HG03097 (cell line): ENCODE measurements around the gene CIT.
A peak's percentile ranks its signal among the peaks of the same experiment; 100 is the strongest.
"Not testable (repeated sequence)": the region's sequence is repeated elsewhere in the genome, so short reads cannot be mapped to it uniquely, and the experiment has no call there.

ENCODE experiments used
- ATAC-seq: cut with Tn5 transposase; IDR thresholded peaks from one replicate; pipeline ENCODE4 v1.9.1; 2021; ENCODE audit not compliant: unreplicated experiment, low FRiP score

Gene CIT, protein sequence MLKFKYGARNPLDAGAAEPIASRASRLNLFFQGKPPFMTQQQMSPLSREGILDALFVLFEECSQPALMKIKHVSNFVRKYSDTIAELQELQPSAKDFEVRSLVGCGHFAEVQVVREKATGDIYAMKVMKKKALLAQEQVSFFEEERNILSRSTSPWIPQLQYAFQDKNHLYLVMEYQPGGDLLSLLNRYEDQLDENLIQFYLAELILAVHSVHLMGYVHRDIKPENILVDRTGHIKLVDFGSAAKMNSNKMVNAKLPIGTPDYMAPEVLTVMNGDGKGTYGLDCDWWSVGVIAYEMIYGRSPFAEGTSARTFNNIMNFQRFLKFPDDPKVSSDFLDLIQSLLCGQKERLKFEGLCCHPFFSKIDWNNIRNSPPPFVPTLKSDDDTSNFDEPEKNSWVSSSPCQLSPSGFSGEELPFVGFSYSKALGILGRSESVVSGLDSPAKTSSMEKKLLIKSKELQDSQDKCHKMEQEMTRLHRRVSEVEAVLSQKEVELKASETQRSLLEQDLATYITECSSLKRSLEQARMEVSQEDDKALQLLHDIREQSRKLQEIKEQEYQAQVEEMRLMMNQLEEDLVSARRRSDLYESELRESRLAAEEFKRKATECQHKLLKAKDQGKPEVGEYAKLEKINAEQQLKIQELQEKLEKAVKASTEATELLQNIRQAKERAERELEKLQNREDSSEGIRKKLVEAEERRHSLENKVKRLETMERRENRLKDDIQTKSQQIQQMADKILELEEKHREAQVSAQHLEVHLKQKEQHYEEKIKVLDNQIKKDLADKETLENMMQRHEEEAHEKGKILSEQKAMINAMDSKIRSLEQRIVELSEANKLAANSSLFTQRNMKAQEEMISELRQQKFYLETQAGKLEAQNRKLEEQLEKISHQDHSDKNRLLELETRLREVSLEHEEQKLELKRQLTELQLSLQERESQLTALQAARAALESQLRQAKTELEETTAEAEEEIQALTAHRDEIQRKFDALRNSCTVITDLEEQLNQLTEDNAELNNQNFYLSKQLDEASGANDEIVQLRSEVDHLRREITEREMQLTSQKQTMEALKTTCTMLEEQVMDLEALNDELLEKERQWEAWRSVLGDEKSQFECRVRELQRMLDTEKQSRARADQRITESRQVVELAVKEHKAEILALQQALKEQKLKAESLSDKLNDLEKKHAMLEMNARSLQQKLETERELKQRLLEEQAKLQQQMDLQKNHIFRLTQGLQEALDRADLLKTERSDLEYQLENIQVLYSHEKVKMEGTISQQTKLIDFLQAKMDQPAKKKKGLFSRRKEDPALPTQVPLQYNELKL (N-terminal part only)

DNA sequence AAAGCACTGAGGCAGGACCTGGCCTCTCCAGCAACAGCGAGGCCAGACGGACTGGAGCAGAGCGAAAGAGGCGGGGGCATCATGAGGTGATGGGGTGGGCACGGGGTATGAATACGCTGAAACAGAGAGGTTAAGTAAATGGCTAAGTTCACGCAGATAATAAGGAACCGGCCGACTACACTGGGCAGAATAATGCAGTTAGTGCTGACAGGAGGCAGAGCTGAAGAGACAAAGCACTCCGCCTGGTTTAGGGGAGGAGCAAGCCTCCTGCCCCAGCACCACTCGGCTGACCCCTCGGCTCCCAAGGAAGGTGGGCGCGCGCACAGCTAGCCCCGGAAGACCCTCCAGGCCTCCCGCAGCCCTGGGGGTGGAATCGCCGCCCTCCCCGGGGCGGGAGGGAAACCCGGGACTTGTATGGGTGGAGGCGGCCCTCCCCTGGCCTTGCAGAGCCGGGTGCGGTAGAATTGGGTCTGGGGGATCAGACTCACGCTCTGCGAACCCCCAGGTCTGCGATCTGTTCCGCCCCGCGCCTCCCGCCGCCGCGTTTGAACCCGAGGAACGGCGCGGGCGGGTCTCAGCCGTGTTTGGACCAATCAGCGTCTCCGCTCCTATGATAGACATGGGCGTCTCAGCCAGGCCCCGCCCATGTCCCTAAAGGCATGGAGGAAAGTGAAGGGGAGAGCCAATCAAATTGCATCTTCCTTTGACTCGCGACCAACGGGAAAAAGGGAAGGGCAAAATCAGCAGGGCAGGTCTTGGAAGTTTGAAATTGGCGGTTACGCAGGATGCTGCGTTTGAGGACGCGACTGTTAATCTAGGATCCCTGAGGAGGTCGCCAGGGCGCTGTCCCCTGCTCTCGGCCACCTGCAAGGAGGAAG lies at the start of gene CIT:
TSS of gene CIT (minus strand) at position 560 of the 878 bp plus-strand sequence. CDS start 1,152 bp downstream, outside the sequence.
- ATAC-seq: peak; percentile 98

DNA sequence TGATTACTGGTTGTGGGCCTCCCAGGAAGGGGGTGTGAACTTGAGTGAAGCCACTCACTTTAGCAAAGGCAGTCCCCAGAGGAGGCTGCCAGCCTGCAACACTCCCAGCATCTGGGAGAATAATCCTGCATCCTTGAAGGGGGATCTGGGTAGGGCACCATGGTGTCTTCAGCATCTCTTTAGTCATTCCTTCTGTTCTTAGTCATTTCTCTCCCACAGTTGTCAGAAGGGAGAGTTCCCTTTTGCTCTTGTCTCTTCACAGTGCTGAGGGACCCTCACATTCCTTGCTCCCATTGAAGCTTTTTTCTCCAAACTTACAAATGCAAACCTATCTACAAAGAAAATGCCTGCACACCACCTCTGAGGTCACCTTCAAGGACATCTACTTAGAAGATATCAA lies 48.1 kb upstream of the CIT start:
- no peak for ATAC-seq

DNA sequence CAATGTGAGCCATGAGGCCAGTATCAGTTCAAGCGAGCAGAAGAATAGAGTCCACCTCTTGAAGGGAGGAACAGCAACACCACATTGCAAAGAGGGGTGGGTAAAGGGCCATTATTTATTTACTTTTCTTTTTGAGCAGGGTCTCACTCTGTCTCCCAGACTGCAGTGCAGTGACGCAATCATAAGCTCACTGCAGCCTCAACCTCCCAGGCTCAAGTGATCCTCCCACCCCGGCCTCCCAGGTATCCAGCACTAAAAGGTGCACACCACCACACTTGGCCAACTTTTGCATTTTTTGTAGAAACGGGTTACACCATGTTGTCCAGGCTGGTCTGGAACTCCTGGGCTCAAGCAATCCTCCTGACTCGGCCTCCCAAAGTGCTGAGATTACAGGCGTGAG lies 42.9 kb upstream of the CIT start:
- no peak for ATAC-seq

DNA sequence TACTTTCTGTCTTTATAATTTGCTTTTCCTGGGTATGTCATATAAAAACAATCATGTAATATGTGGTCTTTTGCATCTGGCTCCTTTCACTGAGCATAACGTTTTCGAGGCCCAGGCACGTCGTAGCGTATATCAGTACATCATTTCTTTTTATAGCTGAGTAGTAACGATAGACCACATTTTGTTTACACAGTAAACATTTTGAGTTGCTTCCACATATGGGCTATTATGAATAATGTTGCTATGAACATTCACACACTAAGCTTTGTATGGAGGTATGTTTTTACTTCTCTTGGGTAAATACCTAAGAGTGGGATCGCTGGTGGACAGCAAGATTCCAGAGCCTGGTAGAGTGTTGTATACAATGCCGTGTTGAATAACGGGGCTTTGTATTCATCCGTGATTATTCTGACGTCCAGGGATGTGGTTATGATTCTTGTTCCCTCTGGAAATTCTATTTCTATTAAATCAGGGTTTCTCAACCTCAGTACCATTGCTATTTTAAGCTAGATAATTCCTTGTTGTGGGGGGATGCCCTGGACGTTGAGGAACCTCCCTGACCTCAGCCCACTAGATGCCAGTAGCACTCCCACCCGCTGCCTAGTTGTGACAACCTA lies 38.9 kb upstream of the CIT start:
- ATAC-seq: no peak

DNA sequence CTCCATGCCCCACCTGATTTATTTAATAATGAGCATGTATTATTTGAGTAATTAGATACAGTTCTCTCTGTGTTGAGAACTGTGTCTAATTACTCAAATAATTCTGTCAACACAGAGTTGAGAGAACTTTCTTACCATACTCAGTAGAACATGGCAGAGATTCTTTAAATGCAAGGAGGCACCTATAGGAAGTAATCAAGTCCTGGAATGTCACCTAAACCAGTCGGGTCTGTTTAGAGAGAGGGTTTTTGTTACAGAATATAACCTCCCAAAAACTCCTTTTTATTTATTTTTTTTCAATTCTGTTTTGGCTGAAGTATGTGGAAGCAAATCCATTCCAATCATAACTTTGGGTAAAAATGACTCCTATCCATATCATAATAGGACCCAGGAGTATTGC lies 37.5 kb upstream of the CIT start:
- ATAC-seq: no peak

DNA sequence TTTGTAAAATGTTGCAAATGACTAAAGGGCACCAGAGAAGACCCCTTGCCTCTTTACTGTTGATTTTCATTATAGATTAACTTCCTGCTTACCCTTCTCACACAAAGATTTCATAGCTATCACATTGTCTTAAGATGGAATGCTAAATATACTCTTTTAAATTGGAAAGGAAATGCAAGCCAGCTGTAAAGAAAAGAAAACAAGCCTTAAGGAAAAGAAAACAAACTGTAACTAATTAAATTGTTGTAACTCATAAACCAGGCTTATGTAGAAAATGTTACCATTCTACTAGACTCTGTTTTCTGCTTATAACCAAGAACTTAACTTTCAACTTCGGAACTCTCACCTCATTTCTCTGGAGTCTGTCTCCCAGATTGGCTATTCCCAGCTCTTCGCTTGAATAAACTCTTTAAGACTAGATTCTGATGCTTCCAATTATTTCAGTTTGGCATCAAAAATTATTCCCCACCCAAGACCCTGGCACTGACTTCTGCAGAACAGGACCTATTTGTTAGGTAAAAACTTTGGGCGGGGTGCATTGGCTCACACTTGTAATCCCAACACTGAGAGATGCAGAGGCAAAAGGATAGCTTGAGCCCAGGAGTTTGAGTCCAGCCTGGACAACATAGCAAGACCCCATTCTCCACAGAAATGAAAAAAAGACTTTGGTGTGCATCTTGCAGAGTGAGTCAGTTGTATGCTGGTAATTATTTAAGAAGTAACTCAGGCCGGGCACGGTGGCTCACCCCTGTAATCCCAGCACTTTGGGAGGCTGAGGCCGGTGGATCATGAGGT lies 36.6 kb upstream of the CIT start:
- ATAC-seq: no peak

DNA sequence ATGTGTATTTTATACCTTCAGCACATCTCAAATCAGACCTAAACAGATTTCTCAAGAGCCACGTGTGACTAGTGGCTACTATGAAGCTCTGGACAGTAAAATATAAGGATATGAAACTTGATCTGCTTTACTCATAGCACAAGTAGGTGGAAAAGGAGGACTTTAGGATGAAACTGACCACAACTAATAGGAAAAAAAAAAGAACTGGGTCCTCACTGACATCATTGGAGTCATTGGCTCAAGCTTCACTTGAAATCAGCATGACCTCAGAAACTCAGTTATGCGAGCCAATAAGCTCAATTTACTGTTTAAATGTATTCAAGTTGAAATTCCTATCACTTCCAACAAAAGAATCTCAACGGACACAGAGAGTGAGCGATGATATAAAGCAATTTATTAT lies 34.1 kb upstream of the CIT start:
- no peak for ATAC-seq

DNA sequence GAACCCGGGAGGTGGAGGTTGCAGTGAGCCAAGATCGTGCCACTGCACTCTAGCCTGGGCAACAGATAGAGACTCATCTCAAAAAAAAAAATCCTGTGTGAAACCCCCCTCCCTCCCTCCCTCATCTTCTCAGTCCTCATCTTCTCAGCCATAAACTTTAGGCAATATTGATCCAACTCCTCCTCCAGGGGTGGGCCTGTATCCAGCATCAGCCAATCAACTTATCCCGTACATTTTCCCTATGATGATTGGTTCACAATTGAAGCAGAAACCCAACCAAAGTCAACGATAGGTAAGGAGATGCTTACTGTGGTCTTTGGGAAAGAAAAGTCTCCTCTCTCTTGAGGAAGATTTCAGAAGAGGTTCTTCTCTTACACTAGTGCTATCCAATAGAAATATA lies 33.5 kb upstream of the CIT start:
- ATAC-seq: no peak

DNA sequence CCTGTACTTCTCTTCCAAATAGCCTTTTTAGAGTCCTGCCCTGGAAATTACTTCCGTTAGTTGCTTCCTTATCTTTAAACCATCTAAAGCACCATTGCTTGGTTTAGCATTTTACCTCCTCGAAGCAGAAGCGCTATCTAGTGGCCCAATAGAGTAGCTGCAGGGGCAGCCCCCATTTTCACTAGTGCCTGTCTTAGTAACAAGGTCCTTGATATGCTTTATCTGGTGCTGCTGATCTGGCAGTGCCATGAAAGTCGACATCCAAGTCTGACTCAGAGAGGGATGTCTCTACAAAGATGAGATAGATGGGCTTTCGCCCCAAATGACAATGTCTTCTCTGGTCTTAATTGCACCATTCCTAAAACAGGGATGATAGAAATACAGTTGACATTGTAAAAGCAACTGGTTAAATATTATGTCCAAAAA lies 25.0 kb upstream of the CIT start:
- no peak for ATAC-seq

DNA sequence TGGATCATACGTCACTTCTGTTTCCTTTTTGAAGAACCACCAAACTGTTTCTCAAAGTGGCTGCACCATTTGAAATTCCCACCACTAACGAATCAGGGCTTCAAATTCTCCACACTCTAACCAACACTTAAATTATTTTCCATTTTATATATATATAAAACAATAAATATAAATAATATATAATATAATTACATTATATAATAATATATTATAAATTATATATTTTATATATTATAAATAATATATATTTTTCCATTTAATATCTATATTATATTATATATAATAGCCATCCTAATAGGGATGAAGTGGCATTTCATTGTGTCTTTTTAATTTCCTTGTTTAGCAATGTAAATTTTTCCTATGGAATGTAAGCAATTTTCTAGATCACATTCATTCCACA lies 24.6 kb upstream of the CIT start:
- no peak for ATAC-seq

DNA sequence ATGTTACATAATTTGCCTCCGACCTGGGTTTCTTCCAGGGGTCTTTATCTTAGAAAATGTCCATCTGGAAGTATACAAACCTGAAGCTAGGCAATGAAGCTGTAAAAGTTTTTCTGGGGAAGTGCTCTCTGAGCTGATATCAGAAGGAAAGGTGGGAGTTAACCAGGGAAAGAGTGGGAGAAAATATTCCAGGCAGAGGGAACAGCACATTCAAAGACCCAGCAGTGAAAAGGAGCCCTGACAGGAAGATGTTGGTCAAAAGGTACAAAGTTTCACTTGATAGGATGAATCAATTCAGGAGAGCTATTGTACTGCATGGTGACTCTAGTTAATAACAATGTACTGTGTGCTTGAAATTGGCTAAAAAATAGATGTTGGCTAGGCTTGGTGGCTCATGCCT lies 17.8 kb upstream of the CIT start:
- no peak for ATAC-seq

DNA sequence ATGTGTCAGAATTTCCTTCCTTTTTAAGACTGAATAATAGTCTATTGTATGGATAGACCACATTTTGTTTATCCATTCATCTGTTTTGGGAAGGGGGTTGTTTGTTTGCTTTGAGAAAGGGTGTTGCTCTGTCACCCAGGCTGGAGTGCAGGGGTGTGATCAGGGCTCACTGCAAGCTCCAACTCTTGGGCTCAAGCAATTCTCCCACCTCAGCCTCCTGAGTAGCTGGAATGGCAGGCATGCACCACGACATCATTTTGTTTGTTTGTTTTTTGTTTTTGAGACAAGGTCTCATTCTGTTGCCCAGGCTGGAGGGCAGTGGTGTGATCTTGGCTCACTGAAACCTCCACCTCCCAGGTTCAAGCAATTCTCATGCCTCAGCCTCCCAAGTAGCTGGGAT lies 15.5 kb upstream of the CIT start:
- not testable (repeated sequence) for ATAC-seq

DNA sequence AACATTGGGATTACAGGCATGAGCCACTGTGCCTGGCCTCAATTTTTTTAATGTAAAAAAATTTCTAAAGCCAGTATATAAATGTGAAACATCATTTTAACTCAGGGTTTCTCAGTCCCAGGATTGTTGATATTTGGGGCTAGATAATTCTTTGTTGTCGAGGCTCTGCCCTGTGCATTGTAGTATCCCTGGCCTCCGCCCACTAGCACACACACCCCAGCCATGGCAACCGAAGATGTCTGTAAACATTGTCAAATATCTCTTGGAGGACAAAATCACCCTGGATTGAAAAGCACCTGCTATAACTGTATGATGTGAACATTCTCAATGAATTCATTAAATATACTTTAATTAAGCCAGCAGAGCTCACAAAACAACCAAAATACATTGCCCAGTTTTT lies 8.4 kb upstream of the CIT start:
- ATAC-seq: no peak

DNA sequence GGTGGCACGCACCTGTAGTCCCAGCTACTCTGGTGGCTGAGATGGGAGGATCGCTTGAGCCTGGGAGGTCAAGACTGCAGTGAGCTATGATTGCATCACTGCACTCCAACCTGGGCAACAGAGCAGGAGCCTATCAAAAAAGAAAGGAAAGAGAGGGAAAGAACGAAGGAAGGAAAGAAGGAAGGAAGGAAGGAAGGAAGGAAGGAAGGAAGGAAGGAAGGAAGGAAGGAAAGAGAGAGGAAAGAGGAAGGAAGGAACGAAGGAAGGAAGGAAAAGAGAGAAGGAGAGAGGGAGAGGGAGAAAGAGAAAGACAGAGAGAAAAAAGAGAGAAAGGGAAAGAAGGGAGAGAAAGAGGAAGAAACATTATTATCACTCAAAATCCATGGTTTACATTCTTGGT lies 6.7 kb upstream of the CIT start:
- not testable (repeated sequence) for ATAC-seq

DNA sequence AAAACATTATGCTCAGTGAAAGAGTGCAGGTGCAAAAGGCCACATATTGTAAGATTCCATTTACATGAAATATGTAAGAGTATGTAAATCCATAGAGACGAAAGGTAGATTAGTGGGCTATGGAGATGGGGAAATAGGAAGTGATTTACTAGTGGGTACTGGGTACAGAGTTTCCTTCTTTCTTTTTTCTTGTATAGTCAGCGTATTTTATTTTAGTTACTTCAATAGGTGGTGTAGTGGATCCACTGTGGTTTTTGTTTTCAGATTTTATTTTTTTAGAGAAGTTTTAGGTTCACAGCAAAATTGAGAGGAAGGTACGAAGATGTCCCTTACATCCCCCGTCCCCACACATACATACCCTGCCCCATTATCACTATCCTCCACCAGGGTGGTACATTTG lies 6.1 kb upstream of the CIT start:
- ATAC-seq: no peak

DNA sequence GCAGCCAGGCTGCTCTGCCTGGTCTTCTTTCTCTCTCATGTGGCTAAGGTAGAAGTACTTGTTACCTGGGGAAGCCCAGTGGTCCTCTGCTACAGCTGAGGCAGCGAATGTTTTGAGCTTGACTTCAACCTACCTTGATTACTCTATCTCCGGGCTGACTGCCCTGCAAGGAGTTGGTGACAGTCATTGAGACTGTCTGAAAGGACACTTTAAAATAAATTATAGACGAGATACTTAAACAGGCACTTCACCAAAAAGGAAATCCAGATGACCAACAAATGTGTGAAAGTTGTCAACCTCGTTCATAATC lies 474 bp upstream of the CIT start:
- ATAC-seq: no peak

DNA sequence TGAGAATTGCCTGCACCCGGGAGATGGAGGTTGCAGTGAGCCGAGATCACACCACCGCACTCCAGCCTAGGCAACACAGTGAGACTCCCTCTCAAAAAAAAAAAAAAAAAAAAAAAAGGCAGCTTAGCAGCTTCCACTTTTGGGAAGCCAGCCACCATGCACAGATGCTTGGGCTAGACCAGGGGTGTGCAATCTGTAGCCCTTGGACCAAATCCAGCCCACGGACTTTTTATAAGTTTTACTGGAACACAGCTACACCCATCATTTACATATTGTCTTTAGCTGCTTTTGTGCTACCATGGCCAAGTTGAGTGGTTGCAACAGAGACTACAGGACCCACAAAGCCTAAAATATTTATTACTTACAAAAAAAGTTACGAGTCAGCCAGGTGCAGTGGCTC lies 6.7 kb downstream of the CIT start:
- no peak for ATAC-seq

DNA sequence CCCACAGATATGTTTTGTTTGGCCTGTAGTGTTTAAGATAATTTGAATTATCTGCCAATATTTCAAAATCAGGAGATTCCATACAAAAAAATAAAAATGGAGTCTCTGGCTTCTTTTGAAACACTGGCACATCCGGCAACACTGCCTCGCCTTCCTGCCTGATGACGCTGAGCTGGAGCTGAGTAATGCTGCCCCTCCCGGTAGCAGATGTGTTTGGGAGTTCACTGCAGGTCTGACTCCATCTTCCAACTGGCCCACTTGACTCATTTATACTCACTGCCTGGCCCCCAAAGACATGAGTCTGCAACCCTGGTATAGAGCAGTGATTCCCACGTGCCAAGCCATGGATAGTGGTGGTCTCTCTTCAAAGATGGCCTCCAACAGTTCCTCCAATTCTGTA lies 7.4 kb downstream of the CIT start:
- no peak for ATAC-seq

DNA sequence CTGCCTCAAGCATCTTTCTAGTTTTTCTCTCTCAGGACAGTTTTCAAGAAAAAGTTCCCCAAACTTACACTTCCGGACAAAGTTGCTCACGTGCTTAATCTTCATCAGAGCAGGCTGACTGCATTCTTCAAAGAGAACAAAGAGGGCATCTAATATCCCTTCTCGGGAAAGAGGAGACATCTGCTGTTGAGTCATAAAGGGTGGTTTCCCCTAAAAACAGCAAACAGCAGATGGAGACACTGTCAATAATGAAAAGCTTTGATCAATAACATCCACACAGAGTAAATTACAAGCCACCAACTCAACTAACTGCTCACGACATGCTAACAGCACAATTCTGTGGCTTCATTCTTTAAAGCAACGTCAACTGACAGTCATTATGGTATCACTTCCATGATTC lies 8.1 kb downstream of the CIT start:
- ATAC-seq: no peak
